ENCODE measurements around the gene CHRM5.
"Not testable (repeated sequence)": the region's sequence is repeated elsewhere in the genome, so short reads cannot be mapped to it uniquely, and the experiment has no call there.

The CHRM5 gene

DNA sequence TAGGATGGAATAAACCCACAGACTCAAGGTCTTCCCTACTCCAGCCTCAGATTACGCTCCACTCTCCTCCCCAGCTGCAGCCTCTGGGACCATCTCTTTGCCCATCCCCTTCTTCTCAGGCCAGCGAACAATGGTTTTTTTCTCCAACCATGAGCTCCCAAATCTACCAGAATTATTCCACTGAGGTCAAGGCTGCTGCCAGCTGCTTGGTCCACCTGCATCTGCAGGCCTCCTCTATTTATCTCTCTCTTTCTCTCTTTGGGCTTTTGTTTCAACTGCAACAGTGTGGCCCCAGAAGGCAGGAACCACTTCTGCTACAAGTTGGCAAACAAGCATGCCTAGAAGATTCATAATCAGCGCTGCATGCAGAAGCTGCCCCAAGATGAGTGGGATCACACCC, 19.1 kb downstream of the CHRM5 start:
- DNase-seq (ENCODE audit: extremely low read depth, low read depth): no peak
- TF ChIP-seq, protein P1, sequence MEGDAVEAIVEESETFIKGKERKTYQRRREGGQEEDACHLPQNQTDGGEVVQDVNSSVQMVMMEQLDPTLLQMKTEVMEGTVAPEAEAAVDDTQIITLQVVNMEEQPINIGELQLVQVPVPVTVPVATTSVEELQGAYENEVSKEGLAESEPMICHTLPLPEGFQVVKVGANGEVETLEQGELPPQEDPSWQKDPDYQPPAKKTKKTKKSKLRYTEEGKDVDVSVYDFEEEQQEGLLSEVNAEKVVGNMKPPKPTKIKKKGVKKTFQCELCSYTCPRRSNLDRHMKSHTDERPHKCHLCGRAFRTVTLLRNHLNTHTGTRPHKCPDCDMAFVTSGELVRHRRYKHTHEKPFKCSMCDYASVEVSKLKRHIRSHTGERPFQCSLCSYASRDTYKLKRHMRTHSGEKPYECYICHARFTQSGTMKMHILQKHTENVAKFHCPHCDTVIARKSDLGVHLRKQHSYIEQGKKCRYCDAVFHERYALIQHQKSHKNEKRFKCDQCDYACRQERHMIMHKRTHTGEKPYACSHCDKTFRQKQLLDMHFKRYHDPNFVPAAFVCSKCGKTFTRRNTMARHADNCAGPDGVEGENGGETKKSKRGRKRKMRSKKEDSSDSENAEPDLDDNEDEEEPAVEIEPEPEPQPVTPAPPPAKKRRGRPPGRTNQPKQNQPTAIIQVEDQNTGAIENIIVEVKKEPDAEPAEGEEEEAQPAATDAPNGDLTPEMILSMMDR (IDR thresholded peaks at IDR 0.05; ENCODE audit: low read depth, low read length): no peak

DNA sequence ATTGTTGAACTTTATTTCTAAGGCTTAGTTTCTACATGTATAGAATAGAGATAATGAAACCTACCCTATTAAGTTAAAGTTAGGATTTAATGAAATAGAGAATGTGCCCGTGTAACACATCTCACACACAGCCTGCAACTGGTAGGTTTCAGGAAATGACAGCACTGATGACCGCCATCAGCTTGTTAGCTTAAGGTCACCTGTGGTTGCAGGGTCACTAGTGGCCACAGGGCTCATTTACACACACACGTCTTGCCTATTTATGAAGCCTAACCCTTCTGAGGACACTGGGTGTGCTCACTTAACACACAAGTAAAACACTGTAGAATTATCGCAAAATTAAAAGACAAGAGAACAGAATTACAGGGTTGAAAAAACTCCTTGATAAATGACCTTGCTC, 20.1 kb downstream of the CHRM5 start:
- TF ChIP-seq, protein P1 (IDR thresholded peaks at IDR 0.05; ENCODE audit: low read depth, low read length): no peak

DNA sequence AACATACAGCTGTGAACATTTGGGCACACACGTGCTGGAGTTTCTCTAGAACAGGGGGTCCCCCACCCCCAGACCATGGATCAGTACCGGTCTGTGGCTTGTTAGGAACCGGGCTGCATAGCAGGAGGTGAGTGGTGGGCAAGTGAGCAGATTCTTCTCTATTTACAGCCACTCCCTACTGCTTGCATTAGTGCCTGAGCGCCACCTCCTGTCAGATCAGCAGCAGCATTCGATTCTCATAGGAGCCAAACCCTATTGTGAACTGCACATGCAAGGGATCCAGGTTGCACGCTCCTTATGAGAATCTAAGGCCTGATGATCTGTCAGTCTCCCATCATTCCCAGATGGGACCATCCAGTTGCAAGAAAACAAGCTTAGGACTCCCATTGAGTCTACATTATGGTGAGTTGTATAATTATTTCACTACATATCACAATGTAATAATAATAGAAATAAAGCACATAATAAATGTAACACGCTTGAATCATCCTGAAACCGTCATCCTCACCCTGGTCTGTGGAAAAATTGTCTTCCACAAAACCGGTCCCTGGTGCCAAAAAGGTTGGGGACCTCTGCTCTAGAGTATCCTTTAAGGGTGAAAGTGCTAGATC, 25.8 kb downstream of the CHRM5 start:
- TF ChIP-seq, protein P1 (IDR thresholded peaks at IDR 0.05; ENCODE audit: low read depth, low read length): peak; percentile 38
- no peak for DNase-seq (ENCODE audit: extremely low read depth, low read depth)

More for the DNA sequence above, 20.1 kb downstream of the CHRM5 start:
- no peak for DNase-seq (ENCODE audit: extremely low read depth, low read depth)

DNA sequence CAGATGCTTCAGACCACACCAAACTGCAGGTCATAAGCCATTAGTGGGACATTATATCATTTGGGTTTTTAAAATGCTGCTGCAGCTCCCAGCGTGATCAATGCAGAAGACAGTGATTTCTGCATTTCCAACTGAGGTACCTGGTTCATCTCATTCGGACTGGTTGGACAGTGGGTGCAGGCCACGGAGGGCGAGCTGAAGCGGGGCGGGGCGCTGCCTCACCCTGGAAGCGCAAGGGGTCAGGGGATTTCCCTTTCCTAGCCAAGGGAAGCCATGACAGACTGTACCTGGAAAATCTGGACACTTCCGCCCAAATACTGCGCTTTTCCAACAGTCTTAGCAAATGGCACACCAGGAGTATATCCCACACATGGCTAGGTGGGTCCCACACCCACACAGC, 27.4 kb downstream of the CHRM5 start:
- DNase-seq (ENCODE audit: extremely low read depth, low read depth): not testable (repeated sequence)

DNA sequence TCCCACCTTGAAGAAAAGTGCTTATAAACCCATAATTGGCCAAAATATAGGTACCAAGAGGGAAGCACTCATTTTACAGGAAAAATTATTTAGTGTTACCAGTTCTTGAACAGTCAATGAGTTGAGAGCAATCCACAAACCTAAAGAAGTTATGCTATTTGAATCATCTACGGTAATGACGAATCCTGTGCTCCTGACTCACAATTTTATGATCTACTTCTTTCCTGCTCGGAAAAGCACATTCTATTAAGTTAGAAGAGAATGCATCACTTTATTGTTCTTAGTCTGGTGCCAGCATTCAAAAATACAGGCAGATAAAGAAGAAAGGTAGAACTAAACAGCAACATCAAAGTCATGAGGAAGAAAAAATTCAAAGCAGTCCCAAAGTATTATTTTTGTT, 33.2 kb downstream of the CHRM5 start:
- TF ChIP-seq, protein P1 (IDR thresholded peaks at IDR 0.05; ENCODE audit: low read depth, low read length): no peak

DNA sequence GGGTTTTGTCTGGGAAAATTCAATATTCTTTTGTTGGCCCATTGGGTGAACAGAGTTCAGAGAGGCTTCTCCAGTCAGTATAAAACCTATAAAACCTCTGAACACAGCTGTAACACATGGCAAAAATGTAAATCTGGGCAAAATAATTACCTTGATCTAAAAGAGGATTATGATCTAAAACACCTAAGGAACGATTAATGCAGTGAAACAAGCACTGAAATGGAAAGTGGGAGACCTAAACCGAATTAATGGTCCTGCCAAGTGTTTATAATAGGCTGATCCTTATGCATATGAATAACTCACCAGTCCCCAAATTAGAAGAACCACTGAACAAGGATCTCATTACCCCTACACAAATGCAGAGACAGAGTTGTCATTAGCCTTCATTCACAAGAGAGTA, 38.1 kb downstream of the CHRM5 start:
- TF ChIP-seq, protein P1 (IDR thresholded peaks at IDR 0.05; ENCODE audit: low read depth, low read length): no peak
- no peak for DNase-seq (ENCODE audit: extremely low read depth, low read depth)

More for the DNA sequence above, 33.2 kb downstream of the CHRM5 start:
- no peak for DNase-seq (ENCODE audit: extremely low read depth, low read depth)

DNA sequence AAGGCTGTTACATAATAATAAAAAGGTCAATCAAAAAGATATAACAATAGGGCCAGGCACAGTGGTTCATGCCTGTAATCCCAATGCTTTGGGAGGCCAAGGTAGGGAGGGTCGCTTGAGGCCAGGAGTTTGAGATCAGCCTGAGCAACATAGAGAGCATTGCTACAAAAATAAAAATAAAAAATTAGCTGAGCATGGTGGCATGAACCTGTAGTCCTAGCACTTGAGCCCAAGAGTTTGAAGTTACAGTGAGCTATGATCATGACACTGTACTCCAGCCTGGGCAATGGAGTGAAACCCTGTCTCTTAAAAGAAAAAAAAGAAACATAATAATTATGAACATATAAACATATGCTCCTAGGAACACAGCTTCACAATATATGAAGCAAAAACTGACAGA, 41.4 kb downstream of the CHRM5 start:
- no peak for DNase-seq (ENCODE audit: extremely low read depth, low read depth)
- TF ChIP-seq, protein P1 (IDR thresholded peaks at IDR 0.05; ENCODE audit: low read depth, low read length): no peak

DNA sequence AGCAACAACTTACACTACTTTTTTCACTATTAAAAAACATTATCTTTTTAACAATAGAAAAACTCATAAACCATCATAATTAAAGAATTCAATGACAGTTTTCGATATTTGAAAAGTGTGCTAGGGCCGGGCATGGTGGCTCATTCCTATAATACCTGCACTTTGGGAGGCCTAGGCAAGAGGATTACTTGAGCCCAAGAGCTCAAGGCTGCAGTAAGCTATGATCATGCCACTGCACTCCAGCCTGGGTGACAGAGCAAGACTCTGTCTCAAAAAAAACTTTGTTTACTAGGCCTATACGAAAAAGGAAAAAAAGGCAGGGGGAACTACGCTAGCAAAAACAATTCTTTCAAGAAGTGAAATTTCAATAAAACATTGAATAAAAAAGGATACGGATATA, 42.6 kb downstream of the CHRM5 start:
- TF ChIP-seq, protein P1 (IDR thresholded peaks at IDR 0.05; ENCODE audit: low read depth, low read length): no peak
- no peak for DNase-seq (ENCODE audit: extremely low read depth, low read depth)

Measured in AG09319 (cell line).